NB4 (cell line): ENCODE measurements around the gene CWC27.

Experiments
- MYC ChIP-seq: IDR thresholded peaks from 2 replicates; pipeline ENCODE4 v1.6.1; 2011; ENCODE audit warnings: low read depth, low read length
- POLR2A ChIP-seq: IDR thresholded peaks from 2 replicates; pipeline ENCODE4 v1.6.1; 2011; ENCODE audit warnings: mild to moderate bottlenecking; ENCODE audit not compliant: insufficient read length; ENCODE audit errors: extremely low read depth
- TF ChIP-seq, protein P1 (sequence below): IDR thresholded peaks from one replicate; pipeline ENCODE4 v1.5.1; 2012; ENCODE audit warnings: low read depth, low read length
- TF ChIP-seq, protein P2 (sequence below): IDR thresholded peaks from 2 replicates; pipeline ENCODE4 v1.6.1; 2011; ENCODE audit warnings: low read depth, low read length

DNA sequence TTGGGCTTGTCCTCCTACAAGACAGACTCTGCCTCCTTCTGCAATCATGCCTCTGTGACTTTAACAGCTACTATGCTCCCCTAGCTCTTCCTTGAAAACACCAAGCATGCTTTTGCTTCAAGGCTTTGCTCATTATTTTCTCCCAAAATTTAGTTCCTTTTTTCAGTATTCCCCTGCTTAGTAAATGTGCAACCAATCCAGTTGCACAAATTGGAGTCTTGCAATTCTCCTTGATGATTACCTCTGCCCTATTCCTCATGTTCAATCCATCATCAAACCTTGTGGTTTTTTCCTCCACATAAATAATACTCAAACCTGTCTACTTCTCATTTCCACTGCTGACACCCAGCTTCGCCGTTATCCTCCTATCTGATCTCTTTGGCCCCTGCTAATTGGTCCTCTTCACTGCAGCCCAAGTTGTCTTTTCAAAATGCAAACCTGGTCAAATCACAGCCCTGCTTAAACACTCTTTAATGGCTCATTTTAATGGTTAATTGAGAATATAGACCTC lies 296.3 kb downstream of the CWC27 start:
- TF ChIP-seq MYC (no peak), POLR2A (no peak)
- TF ChIP-seq, protein P1, sequence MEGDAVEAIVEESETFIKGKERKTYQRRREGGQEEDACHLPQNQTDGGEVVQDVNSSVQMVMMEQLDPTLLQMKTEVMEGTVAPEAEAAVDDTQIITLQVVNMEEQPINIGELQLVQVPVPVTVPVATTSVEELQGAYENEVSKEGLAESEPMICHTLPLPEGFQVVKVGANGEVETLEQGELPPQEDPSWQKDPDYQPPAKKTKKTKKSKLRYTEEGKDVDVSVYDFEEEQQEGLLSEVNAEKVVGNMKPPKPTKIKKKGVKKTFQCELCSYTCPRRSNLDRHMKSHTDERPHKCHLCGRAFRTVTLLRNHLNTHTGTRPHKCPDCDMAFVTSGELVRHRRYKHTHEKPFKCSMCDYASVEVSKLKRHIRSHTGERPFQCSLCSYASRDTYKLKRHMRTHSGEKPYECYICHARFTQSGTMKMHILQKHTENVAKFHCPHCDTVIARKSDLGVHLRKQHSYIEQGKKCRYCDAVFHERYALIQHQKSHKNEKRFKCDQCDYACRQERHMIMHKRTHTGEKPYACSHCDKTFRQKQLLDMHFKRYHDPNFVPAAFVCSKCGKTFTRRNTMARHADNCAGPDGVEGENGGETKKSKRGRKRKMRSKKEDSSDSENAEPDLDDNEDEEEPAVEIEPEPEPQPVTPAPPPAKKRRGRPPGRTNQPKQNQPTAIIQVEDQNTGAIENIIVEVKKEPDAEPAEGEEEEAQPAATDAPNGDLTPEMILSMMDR, result no peak
- TF ChIP-seq, protein P2, sequence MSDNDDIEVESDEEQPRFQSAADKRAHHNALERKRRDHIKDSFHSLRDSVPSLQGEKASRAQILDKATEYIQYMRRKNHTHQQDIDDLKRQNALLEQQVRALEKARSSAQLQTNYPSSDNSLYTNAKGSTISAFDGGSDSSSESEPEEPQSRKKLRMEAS, result no peak
